ENCODE results near the gene EML6.

Gene EML6

DNA sequence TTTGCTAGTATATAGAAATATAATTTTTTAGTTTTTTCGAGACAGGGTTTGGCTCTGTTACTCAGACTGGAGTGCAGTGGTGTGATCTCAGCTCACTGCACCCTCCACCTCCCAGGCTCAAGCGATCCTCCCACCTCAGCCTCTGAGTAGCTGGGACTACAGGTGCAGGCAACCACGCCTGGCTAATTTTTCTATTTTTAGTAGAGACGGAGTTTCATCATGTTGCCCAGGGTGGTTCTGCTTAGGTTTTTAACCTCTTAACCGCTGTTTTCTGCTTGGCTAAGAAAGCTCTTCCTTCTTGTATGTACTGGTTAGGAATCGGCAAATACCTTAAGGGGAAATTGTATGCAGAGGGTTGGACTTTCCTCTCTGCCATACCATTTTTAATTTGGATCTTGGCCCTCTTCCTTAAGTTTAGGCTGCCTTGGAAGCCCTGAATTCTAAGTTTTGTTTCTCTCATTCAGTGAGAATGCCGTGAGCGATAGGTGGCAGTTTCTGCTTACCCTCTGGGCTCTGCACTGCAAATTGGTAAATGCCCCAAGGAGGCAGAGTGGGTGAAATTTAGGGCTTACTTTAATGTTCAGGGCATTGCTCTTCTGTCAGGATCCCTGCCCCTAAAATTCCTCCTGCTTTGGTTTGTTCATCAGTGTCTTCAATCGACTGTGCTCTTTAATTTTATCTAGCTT is 32.3 kb downstream of the EML6 start:
- DNase-seq, result no peak

DNA sequence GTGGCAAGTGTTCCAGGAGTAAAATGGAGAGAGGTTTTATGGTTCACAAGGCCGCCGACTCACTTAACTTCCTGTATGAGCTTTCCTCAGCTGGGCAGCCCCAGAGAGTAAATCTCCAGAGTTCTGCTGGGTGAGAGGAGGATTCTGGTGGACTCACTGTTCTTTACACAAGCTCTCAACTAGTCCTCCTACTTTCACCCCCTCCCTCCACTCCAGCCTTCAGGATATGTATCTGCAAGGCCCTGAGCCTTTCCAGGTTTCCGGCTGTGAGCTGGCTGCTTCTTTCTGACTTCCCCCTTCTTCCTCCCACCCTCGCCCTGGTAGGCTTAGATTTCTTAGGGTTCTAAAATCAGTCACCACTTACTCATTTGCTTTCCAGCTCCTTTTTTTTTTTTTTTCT is 34.0 kb downstream of the EML6 start:
- peak in 8 of 56 donors; percentile 2 to 14 (median 4) for DNase-seq

DNA sequence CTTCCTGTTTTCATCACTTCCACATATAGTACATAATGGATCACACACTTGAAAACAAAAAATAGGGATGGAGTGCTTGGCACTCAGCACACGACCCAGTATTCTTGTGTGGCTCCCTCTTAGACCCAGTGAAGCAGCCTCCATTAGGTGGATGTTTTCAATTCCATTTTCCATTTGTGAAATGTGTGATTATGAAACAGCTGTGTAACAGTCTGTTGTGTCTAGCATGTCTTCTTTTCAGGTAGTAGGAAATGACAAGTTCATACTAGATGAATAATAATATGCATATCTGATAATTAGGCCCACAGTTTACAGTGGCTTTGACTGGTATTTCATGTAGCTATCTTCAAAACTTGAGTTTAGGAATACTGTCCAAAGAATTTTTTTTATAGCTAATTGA is 35.5 kb downstream of the EML6 start:
- DNase-seq, result no peak

DNA sequence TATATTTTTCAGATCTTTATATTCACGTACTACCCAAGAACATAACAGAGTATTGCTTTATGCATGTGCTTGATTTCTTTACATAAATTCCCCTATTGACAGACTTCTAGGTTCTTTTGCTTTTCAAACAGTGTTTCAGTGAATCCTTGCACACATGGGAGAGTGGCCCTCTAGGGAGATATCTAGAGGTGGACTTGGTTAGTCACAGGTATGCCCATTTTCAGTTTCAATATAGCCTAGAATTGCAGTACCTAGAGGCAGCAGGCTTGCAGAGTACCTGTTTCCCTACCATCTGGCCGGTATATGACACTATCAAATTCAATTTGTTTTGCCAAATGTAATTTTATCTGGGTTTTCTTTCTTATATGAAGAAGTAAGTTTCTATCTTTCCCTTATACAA is 36.8 kb downstream of the EML6 start:
- DNase-seq, result no peak

DNA sequence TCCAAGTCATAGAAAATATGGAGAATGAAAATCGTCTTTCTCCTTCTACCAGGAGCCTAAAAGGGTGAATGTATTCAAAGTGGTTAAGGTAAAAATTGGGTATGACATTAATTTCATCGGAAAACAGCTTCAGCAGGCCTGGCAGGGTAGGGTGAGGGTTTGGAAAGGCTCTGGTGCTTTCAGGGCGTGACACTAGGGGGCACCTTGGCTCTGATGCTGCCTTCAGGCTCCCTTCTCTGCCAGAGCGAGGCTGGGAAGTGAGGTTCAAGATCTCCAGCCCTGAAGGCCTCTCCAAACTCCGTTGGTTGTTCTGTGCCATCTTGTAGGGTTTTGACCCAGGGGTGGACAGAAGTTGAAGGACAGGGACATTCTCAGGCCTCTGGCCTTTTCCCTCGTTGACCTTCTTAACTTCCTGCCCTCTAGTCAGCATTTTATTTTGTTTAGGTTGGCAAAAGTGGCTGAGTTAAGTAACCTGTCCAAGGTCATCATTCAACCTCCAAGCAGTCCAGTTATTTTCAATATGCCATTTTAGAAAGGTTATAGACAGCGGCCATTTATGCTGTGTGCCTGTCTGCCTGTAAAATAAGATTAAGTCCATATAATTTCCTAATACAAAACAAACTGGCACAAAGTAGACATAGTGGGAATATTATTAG is 40.3 kb downstream of the EML6 start:
- DNase-seq, result no peak

DNA sequence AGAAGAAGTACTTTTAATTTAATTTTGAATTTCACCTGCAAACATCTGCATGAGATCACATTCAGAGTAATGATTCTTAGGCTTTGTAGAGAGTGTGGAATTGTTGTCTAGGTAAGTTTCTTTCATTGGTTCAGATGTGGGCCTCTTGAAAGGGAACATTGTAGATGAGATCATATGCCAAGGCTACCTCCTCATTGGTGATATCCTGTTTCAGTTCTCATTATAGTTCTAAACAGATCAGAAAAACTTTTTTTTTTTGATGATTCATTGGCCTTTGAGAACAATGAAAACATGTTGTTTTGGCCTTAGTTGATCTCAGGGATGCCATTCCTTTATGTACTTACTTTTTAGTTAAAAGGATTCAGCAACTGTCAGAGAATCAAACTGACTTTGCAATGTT is 44.5 kb downstream of the EML6 start:
- DNase-seq, result no peak

DNA sequence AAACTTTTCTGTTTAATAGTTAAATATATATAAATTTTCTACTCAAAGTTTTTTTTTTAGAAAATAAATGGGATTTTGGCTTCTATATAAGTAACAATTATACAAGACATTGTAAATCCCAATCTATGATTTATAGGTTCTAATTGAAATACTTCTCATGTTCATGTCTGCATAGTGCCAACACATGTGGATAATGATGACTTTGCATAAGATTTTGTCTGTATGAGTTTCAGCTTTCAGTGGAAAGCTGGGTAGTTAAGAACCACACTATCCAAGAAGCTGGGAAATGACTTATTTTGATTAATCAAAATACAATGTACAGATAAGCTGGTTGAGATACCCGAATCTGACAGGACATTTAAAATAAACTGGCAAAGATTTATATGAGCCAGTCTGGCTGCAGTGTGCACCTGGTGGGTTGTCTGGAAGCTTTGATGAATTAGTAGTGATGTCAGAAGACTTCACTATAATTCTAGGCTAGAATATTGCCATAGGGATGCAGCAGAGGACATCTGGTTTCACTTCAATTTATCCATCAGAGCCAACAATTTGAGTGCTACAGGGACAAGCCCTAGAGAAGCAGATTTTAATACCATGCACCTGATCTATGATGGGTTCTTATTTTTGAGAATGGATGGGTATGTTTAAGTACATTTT is 45.4 kb downstream of the EML6 start:
- no peak for DNase-seq

DNA sequence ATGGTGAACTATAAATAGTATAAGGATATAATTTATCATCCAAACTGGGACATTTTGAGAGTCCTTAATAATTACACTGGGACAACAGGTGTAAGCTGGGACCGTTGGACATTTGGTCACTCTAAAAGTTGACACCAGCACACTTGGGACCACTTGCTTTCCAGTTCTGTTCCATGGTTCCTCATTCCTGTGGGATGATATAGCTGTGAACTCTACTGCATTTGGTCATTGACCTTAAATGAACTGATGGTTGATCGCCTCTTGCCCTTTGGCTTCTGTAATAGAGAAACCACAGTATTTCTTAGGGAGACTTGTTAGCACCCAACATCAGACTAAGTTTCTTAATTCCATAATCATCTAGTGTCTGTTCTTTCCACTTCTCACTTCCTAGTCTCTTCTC is 46.7 kb downstream of the EML6 start:
- DNase-seq, result no peak

DNA sequence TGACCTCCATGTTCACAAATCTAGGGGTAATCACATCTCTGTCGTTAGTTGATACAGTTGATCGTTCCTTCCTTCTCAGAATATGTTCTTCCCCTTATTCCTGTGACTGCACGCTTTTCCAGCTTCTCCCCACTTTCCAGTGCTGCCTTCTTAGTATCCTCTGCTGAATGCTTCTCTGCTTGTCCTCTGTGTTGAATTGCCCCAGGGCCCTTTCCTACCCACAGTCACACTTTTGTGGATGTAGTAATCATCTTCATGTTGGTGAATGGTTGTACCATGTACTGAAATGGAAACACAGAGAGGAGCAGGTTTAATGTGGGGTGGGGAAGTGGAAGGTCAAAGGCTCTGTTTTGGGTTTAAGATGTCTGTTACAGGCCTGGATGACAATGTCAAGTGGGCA is 47.2 kb downstream of the EML6 start:
- no peak for DNase-seq

DNA sequence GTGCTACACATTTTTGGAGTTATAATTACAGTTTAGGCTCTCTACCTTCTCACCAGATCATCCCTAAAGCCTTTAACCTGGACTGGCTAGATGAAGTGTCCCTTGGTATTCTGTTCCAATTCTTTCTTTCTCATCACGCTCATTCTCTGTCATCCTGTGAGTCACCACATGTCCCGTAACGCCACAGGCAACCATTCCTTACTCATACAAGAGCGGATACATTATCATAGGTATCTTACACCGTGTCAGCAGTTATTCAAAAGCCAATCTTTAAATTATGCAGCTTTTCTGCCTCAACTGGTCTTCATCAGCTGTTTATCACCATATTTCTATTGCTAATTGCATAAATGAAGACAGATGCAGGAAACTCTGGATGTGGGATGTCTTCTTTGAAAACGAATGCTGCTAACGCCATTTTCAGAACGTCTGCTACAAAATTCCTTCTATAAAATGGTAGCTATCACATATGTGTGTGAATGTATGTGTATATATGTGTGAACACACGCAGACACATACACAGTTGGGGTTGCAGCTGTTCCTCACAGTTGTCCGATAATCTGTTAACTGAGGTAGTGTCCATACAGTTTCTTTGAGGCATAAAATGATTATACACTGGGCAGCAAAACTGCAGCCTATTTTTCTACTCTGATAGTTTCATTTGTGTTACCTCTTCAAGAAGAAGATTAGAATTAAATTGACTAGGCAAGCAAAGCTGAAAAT is 47.9 kb downstream of the EML6 start:
- DNase-seq, result no peak

DNA sequence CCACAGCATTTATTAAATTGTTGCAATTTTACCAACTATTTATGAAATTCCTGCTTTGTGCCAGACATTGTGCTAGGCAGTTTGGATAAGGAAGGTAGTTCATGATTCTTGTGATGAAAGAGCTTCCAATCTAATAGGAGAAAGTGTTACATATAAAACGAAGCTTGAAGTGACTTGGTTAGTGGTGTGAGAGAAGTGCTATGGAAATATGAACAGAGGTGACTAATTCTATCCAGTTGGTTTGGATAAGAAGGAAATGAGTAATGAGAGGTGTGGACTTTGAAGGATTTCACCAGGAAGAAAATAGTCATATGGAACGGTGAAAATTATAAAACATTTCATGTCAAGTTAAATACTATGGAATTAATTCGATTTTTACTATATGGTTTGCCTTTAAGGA is 48.6 kb downstream of the EML6 start:
- DNase-seq, result no peak

DNA sequence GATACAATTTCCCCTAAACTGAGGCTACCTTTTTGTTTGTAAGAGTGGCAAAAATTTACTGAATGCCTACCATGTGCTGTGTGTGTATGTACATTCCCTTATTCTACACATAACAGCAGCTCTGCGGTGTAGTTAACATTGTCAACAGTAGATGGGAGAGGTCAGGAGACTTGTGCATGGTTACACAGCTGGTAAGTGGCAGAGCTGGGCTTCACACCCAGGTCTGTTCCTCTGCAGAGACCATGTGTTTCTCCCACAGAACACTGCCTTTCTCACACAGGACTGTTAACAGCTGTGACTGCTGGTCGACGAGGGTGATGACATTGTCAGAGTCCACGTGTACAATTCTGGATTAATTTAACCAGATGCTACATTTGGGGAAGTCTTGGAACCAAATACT is 49.1 kb downstream of the EML6 start:
- DNase-seq, result no peak

DNA sequence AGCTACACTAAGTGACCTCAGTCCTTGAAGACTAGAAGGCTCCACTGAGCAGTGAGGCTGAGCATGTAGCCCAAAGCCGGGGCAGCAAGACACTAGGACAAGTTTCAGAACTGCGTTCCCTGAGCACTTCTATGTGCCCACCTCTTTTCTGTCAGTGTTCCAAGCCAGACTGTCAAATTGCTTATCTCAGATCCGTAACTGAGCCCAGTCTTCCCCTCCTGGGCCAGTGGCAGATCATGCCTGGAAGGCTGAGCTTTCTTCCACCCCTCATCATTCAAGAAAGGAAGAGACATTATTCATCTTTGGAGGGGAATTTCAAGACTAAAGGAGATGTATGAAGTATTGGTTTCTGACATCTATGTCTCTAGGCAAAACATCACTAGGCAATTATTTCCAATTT is 49.8 kb downstream of the EML6 start:
- no peak for DNase-seq

DNA sequence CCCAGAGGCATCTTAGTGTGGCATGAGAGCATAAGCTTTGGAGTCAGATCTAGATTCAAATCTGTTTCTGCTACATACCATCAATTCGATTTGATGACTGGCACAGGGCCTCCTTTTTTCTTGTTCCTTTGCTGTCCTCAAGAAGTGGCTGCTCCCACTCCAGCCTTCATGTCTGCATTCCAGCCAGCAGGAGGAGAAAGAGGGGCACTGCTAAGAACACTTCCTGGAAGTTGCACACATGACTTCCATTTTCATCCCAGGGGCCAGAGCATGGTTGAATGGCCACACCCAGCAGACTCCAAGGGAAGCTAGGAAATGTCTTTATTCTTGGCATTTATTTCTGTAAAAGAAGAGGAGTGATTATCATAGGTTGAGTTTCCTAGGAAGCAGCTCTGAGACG is 50.4 kb downstream of the EML6 start:
- no peak for DNase-seq

DNA sequence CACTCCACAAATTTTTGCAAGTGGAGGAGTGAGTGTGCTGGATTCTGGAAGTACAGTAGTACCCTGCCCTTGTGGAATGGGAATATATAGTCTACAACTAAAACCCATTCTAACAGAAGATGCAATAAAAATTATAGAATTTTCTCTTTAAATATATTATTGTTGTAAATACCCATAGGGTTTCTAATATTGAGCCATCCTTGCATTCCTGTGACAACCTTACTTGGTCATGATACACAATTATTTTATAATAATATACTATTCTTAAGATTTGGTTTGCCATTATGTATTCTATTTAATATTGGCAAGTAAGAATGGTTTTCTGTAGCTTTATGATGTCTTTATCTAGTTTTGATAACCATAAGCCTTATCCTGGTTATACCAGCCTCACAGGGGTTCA is 52.2 kb downstream of the EML6 start:
- no peak for DNase-seq

DNA sequence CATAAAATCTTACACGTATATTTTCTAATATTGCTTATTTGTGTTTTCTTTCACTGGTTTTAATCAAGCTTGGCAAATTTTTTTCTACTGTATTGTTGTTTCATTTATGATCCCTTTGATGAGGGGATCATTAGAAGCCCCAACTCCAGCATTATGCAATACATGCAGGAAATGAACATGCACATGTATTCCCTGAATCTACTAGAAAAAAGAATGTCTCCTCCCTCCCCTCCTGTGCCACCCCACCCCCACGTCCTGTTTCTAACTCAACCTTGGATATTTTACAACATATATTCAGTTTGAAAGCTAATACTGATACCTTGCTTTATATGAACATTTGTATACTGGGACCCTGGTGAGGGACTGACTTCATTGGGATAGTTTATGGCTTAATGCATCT is 53.0 kb downstream of the EML6 start:
- no peak for DNase-seq

DNA sequence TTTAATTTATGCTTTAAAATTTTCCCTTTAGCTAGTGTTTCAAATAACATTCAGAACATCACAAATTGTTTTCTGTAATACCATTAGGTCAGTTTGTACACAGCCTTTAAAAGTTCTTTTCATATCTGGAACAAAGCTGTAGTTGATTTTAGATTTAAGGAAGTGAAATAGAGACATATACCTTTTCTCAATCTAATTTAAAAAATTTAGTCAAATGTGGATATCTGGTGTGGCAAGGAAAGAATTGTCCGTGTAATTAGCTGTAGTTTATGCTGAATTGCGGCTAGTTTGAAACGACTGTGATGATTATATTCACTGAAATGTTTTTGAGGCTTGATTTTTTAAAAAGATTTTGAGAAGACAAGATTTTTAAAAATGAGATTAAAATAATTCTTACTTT is 59.9 kb downstream of the EML6 start:
- no peak for DNase-seq

DNA sequence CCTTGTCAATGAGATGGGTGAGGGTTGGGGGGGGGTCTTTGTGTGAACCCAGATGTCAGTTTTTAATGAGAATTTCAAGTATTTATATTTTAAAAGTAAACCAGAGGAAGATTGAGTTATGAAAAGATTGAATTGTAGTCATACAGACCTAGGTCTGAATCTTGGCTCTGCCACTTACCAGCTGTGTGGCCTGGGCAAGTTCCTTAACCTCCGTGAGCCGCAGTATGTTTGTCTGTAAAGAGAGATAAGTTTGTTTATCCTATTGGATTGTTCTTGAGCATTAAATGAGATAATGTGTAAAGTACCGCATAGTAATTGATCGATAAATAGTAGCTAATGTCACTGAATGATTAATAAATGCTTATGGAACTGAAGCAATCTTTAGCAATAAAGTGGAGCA is 63.8 kb downstream of the EML6 start:
- DNase-seq, result no peak

DNA sequence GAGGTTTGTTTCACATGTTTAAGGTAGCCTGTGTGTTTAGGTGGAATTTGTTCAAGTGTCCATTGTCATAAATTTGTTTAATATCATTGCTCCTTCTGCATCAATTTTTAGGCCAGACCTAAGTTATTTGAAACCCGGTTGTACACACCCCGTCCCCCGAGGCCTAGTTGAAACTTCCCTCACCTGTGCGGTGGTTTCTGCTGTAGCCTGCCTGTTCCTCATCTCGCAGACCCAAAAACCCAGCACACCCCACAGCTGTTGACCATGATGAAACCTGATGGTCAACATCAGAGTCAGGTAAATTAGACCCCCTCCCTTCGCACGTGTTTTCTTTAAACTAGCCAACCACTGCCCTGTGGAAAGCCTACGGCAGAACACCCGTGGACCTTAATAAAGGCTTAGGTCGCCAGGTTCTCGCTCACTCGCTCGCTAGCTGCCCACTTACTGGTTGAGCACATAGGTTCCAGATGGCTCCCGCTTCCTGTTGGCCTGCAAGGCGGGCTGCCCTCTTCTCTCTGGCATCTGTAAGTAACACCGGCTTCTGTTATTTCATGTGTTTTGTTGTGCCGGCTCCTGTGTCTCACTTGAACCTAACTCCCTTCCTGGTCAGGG is 64.4 kb downstream of the EML6 start:
- DNase-seq, result no peak

DNA sequence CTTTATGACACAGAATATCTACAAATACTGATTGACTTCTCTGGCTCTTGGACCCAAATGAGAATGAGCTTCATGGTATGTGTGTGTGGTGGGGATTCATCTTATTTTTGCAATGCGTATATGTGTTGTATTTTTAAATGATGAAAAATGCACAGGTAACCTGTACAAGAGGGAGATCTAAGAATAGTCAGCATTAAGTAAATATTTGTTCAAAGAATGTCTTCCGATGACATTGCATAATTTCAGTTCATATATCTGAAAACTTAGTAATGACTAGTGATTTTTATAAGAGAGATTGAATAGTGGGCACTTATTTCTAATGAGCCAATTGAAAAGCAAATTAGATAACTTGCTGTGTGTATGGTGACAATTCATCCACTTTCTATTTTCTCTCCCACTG is 66.4 kb downstream of the EML6 start:
- no peak for DNase-seq

DNA sequence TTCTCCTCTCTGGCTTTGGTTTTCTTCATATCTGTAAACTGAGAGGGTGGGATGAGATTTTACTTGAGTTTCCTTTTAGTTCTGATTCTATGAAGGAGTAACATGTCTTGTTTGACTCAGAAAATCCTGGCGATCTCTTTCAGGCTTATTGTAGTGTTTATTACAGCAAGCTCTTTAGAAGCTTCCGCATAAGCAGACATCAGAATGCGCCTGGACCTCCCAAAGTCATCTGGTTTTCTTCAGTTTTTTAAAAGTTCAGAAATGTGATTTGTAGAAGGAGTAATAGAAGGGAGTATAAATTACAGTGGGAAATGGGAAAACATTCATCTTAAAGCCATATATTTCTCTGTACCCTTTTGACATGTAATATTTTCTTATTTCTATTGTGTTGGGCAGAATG is 68.4 kb downstream of the EML6 start:
- no peak for DNase-seq

DNA sequence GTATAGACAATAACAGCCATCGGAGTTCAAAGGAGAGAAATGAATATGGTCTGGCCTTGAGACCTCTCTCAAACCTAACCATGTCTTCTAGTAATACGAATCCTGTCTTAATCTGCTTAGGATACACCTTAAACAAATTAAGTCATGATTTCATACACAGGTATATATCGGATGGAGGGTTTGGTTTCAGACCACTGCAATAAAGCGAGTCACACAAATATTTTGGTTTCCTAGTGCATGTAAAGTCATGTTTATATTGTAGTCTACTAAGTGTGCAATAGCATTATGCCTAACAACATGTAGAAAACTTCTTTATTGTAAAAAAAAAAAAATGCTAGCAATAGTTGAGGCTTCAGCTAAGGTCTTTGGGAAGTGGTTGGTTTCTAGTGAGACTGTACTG is 73.8 kb downstream of the EML6 start:
- DNase-seq, result no peak

All from amygdala (tissue), 56 donors.